SK-N-MC (cell line): ENCODE results near the gene LGR4.

Experiments
- EZH2 ChIP-seq: fragments of 200-600 bp; sonication (generic); IDR thresholded peaks from one replicate; pipeline ENCODE4 v1.6.1; 2017; ENCODE audit warnings: antibody characterized with exemption
- FOXP2 ChIP-seq: optimal IDR thresholded peaks from 2 replicates; pipeline ENCODE3; 2011; ENCODE audit warnings: mild to moderate bottlenecking, moderate library complexity; ENCODE audit not compliant: insufficient read depth; ENCODE audit errors: extremely low read length, control extremely low read depth
- POLR2AphosphoS5 ChIP-seq: IDR thresholded peaks from 2 replicates; pipeline ENCODE4 v1.6.1; 2012; ENCODE audit warnings: mild to moderate bottlenecking, low read depth, low read length, borderline replicate concordance

- TF ChIP-seq EZH2 (no peak), POLR2AphosphoS5 (no peak), FOXP2 (no peak)
Observed at GRCh38 chr11:27379449-27379848, 93.1 kb downstream of the LGR4 start.
